GM12891 (cell line): ENCODE results near the gene KCNC3.
A peak's percentile ranks its signal among the peaks of the same experiment; 100 is the strongest.

Experiments
- DNase-seq: peaks from one replicate; pipeline ENCODE4 v3.0.0; 2011; ENCODE audit warnings: low spot score; ENCODE audit not compliant: insufficient read length
- FAIRE-seq: peaks from 2 replicates; lab custom pipeline; 2011; peaks lifted over from hg19 to GRCh38; lab: Jason Lieb, UNC
- PAX5 ChIP-seq: IDR thresholded peaks from 2 replicates; pipeline ENCODE4 v1.6.1; 2011; ENCODE audit warnings: low read length, moderate library complexity, mild to moderate bottlenecking; ENCODE audit not compliant: insufficient read depth, severe bottlenecking
- POLR2A ChIP-seq: IDR thresholded peaks from 2 replicates; pipeline ENCODE4 v1.6.1; 2011; ENCODE audit warnings: low read depth, low read length, control low read depth
- POLR2AphosphoS5 ChIP-seq: IDR thresholded peaks from 2 replicates; pipeline ENCODE4 v1.6.1; 2011; ENCODE audit warnings: low read depth, low read length, control low read depth
- POU2F2 ChIP-seq: IDR thresholded peaks from 2 replicates; pipeline ENCODE4 v1.6.1; 2011; ENCODE audit warnings: low read depth, mild to moderate bottlenecking, control low read depth, low read length, moderate library complexity
- SPI1 ChIP-seq: IDR thresholded peaks from 2 replicates; pipeline ENCODE4 v1.6.1; 2011; ENCODE audit warnings: low read depth, low read length, control low read depth
- TAF1 ChIP-seq: IDR thresholded peaks from 2 replicates; pipeline ENCODE4 v1.6.1; 2011; ENCODE audit warnings: low read depth, low read length, control low read depth

KCNC3 gene

GRCh38 chr19:50365434-50366306 is 36.5 kb upstream of the KCNC3 start, which contains the start of gene NAPSA:
TSS of gene NAPSA (minus strand) at chr19:50365639. CDS start at chr19:50365621, 18 bp downstream.
- DNase-seq (no peak), FAIRE-seq (no peak)
- no peak for TF ChIP-seq POLR2AphosphoS5
- TF ChIP-seq SPI1, result no peak
- TF ChIP-seq POU2F2, result no peak
- no peak for TF ChIP-seq TAF1
- no peak for TF ChIP-seq POLR2A
- TF ChIP-seq PAX5, result no peak

- FAIRE-seq (no peak), DNase-seq (no peak)
- no peak for TF ChIP-seq PAX5
- no peak for TF ChIP-seq POLR2A
- TF ChIP-seq POU2F2, result no peak
- no peak for TF ChIP-seq TAF1
- no peak for TF ChIP-seq POLR2AphosphoS5
- no peak for TF ChIP-seq SPI1
Measured at GRCh38 chr19:50362656-50363424, 33.7 kb upstream of the KCNC3 start.

GRCh38 chr19:50362030-50362412 is 32.8 kb upstream of the KCNC3 start:
- FAIRE-seq, result no peak
- DNase-seq, result no peak
- no peak for TF ChIP-seq POLR2A
- no peak for TF ChIP-seq POLR2AphosphoS5
- no peak for TF ChIP-seq TAF1
- TF ChIP-seq PAX5, result no peak
- TF ChIP-seq SPI1, result no peak
- no peak for TF ChIP-seq POU2F2

GRCh38 chr19:50361290-50362029 is 32.3 kb upstream of the KCNC3 start:
- DNase-seq (no peak), FAIRE-seq (no peak)
- peak; percentile 64 for TF ChIP-seq SPI1
- TF ChIP-seq POU2F2, result no peak
- TF ChIP-seq TAF1, result no peak
- no peak for TF ChIP-seq POLR2AphosphoS5
- TF ChIP-seq POLR2A, result no peak
- TF ChIP-seq PAX5, result no peak

- no peak for TF ChIP-seq PAX5
- TF ChIP-seq TAF1, result no peak
- TF ChIP-seq POLR2A, result no peak
- TF ChIP-seq SPI1, result no peak
- TF ChIP-seq POU2F2, result no peak
- no peak for TF ChIP-seq POLR2AphosphoS5
- no peak for FAIRE-seq
Measured at GRCh38 chr19:50359328-50359818, 30.2 kb upstream of the KCNC3 start.

GRCh38 chr19:50358483-50359327 is 29.5 kb upstream of the KCNC3 start:
- peak; percentile 76 for TF ChIP-seq POLR2AphosphoS5
- TF ChIP-seq PAX5, result no peak
- TF ChIP-seq TAF1, result 0 out of 2 replicates have a peak, but pooled peaks have one; percentile 37
- TF ChIP-seq POLR2A, result peak; percentile 69; the same call in 1 of the 2 replicates
- no peak for TF ChIP-seq SPI1
- peak; percentile 36; the same call in 1 of the 2 replicates for TF ChIP-seq POU2F2
- FAIRE-seq, result peak; percentile 77
- DNase-seq, result peak; percentile 73

More at GRCh38 chr19:50359328-50359818, 30.2 kb upstream of the KCNC3 start:
- no peak for DNase-seq

- TF ChIP-seq TAF1 (peak; percentile 57), POLR2A (peak; percentile 37; the same call in 1 of the 2 replicates), POU2F2 (peak; percentile 48; the same call in 1 of the 2 replicates), POLR2AphosphoS5 (peak; percentile 36; the same call in 1 of the 2 replicates), PAX5 (no peak), SPI1 (no peak)
- peak; percentile 99 for FAIRE-seq
- DNase-seq, result peak; percentile 44
Measured at GRCh38 chr19:50357178-50358100, 28.3 kb upstream of the KCNC3 start.
